H9 (cell line): ENCODE results near the gene RXRB. TPM values are rescaled to one million over a fixed set of nuclear protein-coding genes. Genes with fewer than 3 reads are reported as not detected.

ENCODE experiments used
- DNase-seq: peaks from one replicate; pipeline ENCODE4 v3.0.0-alpha.2; 2017
- H2AFZ ChIP-seq: one replicate; pipeline ENCODE4 v1.6.1; 2013; ENCODE audit warnings: mild to moderate bottlenecking, low read length, control low read depth, moderate library complexity
- H2AK5ac ChIP-seq: 2 replicates; pipeline ENCODE4 v1.6.1; 2013; ENCODE audit warnings: low read length, control low read depth, mixed read lengths; ENCODE audit not compliant: insufficient read length
- H2BK120ac ChIP-seq: one replicate; pipeline ENCODE4 v1.6.1; 2013; ENCODE audit warnings: low read depth, mild to moderate bottlenecking, low read length, control low read depth, inconsistent platforms; ENCODE audit not compliant: poor library complexity, severe bottlenecking
- H2BK12ac ChIP-seq: 2 replicates; pipeline ENCODE4 v1.6.1; 2013; ENCODE audit warnings: low read length, control low read depth, mixed read lengths, low read depth; ENCODE audit not compliant: insufficient read length
- H2BK15ac ChIP-seq: 2 replicates; pipeline ENCODE4 v1.6.1; 2013; ENCODE audit warnings: low read depth, low read length, control low read depth
- H2BK20ac ChIP-seq: one replicate; pipeline ENCODE4 v1.6.1; 2013; ENCODE audit warnings: low read depth, mild to moderate bottlenecking, low read length, control low read depth, inconsistent platforms; ENCODE audit not compliant: poor library complexity, severe bottlenecking
- H2BK5ac ChIP-seq: 2 replicates; pipeline ENCODE4 v1.6.1; 2013; ENCODE audit warnings: low read length, control low read depth, mixed read lengths; ENCODE audit not compliant: insufficient read length
- H3K14ac ChIP-seq: 2 replicates; pipeline ENCODE4 v1.6.1; 2013; ENCODE audit warnings: low read length, control low read depth; ENCODE audit not compliant: insufficient read depth
- H3K18ac ChIP-seq: 2 replicates; pipeline ENCODE4 v1.6.1; 2013; ENCODE audit warnings: low read depth, mild to moderate bottlenecking, mixed read lengths, low read length, control low read depth; ENCODE audit not compliant: insufficient read length
- H3K23ac ChIP-seq: 2 replicates; pipeline ENCODE4 v1.6.1; 2013; ENCODE audit warnings: low read length, control low read depth, mixed read lengths, low read depth; ENCODE audit not compliant: insufficient read length
- H3K23me2 ChIP-seq: 2 replicates; pipeline ENCODE4 v1.6.1; 2013; ENCODE audit warnings: low read depth, mild to moderate bottlenecking, mixed read lengths, low read length, control low read depth; ENCODE audit not compliant: insufficient read length, poor library complexity, severe bottlenecking
- H3K27ac ChIP-seq: 2 replicates; pipeline ENCODE4 v1.5.1; 2013; ENCODE audit warnings: low read length, control low read depth, mixed read lengths, low read depth; ENCODE audit not compliant: insufficient read length
- H3K27me3 ChIP-seq: 2 replicates; pipeline ENCODE4 v1.6.1; 2013; ENCODE audit warnings: low read length, control low read depth, inconsistent platforms; ENCODE audit not compliant: insufficient read depth
- H3K4ac ChIP-seq: 2 replicates; pipeline ENCODE4 v1.6.1; 2013; ENCODE audit warnings: low read depth, mild to moderate bottlenecking, control low read depth, inconsistent platforms, low read length, moderate library complexity
- H3K4me1 ChIP-seq: 2 replicates; pipeline ENCODE4 v1.6.1; 2013; ENCODE audit warnings: low read length, control low read depth, inconsistent platforms; ENCODE audit not compliant: insufficient read depth
- H3K4me2 ChIP-seq: 2 replicates; pipeline ENCODE4 v1.6.1; 2013; ENCODE audit warnings: low read length, control low read depth, mixed read lengths; ENCODE audit not compliant: insufficient read length, insufficient read depth
- H3K56ac ChIP-seq: 2 replicates; pipeline ENCODE4 v1.6.1; 2013; ENCODE audit warnings: low read depth, mild to moderate bottlenecking, mixed read lengths, low read length, control low read depth; ENCODE audit not compliant: insufficient read length
- H3K79me1 ChIP-seq: 2 replicates; pipeline ENCODE4 v1.6.1; 2013; ENCODE audit warnings: low read depth, mild to moderate bottlenecking, moderate library complexity, low read length, control low read depth, inconsistent platforms; ENCODE audit not compliant: insufficient read depth, poor library complexity, severe bottlenecking
- H3K79me2 ChIP-seq: 2 replicates; pipeline ENCODE4 v1.6.1; 2013; ENCODE audit warnings: low read length, control low read depth, inconsistent platforms; ENCODE audit not compliant: insufficient read depth
- H3K9ac ChIP-seq: 2 replicates; pipeline ENCODE4 v1.6.1; 2013; ENCODE audit warnings: low read length, control low read depth, mixed read lengths; ENCODE audit not compliant: insufficient read length; ENCODE audit errors: extremely low read depth
- H3K9me3 ChIP-seq: one replicate; pipeline ENCODE4 v1.6.1; 2013; ENCODE audit warnings: low read depth, low read length, inconsistent platforms; ENCODE audit not compliant: control insufficient read depth
- H3T11ph ChIP-seq: one replicate; pipeline ENCODE4 v1.6.1; 2013; ENCODE audit warnings: mild to moderate bottlenecking, low read length, control low read depth, inconsistent platforms
- H4K20me1 ChIP-seq: one replicate; pipeline ENCODE4 v1.6.1; 2013; ENCODE audit not compliant: control insufficient read depth, insufficient read length, insufficient read depth
- H4K5ac ChIP-seq: 2 replicates; pipeline ENCODE4 v1.6.1; 2013; ENCODE audit warnings: low read depth, mild to moderate bottlenecking, mixed read lengths, low read length, control low read depth; ENCODE audit not compliant: insufficient read length
- H4K8ac ChIP-seq: replicated peaks from 2 replicates; pipeline ENCODE4 v1.6.1; 2013; ENCODE audit warnings: low read length, control low read depth, mixed read lengths, low read depth; ENCODE audit not compliant: insufficient read length
- H4K91ac ChIP-seq: 2 replicates; pipeline ENCODE4 v1.6.1; 2013; ENCODE audit warnings: low read depth, mild to moderate bottlenecking, moderate library complexity, mixed read lengths, low read length, control low read depth; ENCODE audit not compliant: insufficient read length
- H3K27ac Mint-ChIP-seq, 3 experiments: 2 replicates in 2 of 3; 3 replicates in 1 of 3; pipeline ENCODE4 v1.8.0; 2020 to 2021; ENCODE audit warnings: mixed read lengths in 3 of 3, mild to moderate bottlenecking in 1 of 3, moderate library complexity in 1 of 3
- H3K27me3 Mint-ChIP-seq: 2 replicates; pipeline ENCODE4 v1.8.0; 2021; ENCODE audit warnings: low read depth, mild to moderate bottlenecking, moderate library complexity, mixed read lengths
- H3K36me3 Mint-ChIP-seq, 3 experiments: 2 replicates in 2 of 3; 3 replicates in 1 of 3; pipeline ENCODE4 v1.8.0; 2020 to 2021; ENCODE audit warnings: low read depth in 3 of 3, mixed read lengths in 3 of 3; ENCODE audit not compliant: insufficient read depth in 1 of 3
- H3K4me1 Mint-ChIP-seq, 2 experiments: 2 replicates each; pipeline ENCODE4 v1.8.0; 2020; ENCODE audit warnings: mixed read lengths in 2 of 2
- H3K4me3 Mint-ChIP-seq, 2 experiments: 2 replicates in 1 of 2; 3 replicates in 1 of 2; pipeline ENCODE4 v1.8.0; 2020 to 2021; ENCODE audit warnings: mild to moderate bottlenecking in 2 of 2, mixed read lengths in 2 of 2, moderate library complexity in 1 of 2
- H3K9me3 Mint-ChIP-seq, 2 experiments: 2 replicates in 1 of 2; 3 replicates in 1 of 2; pipeline ENCODE4 v1.8.0; 2020; ENCODE audit warnings: mild to moderate bottlenecking in 2 of 2, mixed read lengths in 2 of 2, moderate library complexity in 1 of 2
- WGBS: extraction: QIAGEN DNeasy Blood & Tissue Kit; methylation state at CpG from one replicate; pipeline ENCODE4 v1.1.7; 2013; ENCODE audit warnings: missing lambda C conversion rate, low lambda C conversion rate, mixed read lengths; ENCODE audit not compliant: insufficient read length; ENCODE audit errors: extremely low coverage; 5-methylcytosine and 5-hydroxymethylcytosine counted together
- total RNA-seq: library from RNA; stranded (reverse); gene quantifications from 2 replicates; pipeline ENCODE4 v1.2.1, GENCODE V29; 2021
- TF ChIP-seq, protein P1 (sequence below): fragments of 200-600 bp; sonication (generic); conservative IDR thresholded peaks from 3 replicates; pipeline ENCODE4 v1.8.0; 2021; ENCODE audit warnings: antibody characterized with exemption, mild to moderate bottlenecking

Gene RXRB
- total RNA-seq, 1 experiment from 2014 or later: 14.8 TPM

DNA sequence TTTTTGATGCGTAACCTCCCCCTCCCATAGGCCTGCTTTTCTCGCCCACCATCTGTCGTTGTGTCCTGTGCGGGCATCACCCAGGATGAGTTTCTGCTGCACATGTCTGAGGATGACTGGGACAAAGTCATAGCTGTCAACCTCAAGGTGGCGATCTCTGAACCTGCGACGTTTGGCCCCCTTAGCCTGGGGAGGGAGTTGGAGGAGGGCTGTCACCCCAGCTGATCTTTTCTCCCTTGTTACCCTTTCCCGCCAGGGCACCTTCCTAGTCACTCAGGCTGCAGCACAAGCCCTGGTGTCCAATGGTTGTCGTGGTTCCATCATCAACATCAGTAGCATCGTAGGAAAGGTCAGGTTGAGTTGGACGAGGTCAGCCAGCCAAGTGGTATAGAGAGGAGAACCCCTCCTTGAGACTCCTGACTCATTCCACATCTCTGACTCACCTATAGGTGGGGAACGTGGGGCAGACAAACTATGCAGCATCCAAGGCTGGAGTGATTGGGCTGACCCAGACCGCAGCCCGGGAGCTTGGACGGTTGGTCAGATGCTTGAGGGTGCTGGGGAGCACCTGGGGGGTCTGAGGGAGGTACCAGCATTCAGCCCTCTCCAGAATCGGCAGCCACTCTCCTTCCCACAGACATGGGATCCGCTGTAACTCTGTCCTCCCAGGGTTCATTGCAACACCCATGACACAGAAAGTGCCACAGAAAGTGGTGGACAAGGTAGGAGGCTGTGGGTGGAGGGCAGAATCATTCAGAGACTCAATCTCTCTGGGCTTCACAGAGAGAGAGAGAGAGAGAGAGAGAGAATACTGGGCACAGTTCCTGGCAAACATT lies 4.9 kb upstream of the RXRB start:
- Histone ChIP-seq H4K8ac (no peak overlapping the region), H2BK20ac (no peak overlapping the region), H3K14ac (no peak overlapping the region), H2BK15ac (no peak overlapping the region), H3K27me3 (peaks cover 23% of the 10 kb centered on the region; the same call in 1 of the 2 replicates), H3K4ac (no peak overlapping the region), H2BK120ac (no peak overlapping the region), H3K23ac (no peak overlapping the region), H3K4me2 (peak overlapping the region; percentile 77), H3K9me3 (no peaks in the 10 kb centered on the region), H4K91ac (no peak overlapping the region), H2AFZ (no peak overlapping the region), H3K56ac (no peak overlapping the region), H3K79me2 (peaks cover 4% of the 10 kb centered on the region; the same call in 1 of the 2 replicates), H3K27ac (no peak overlapping the region), H3K9ac (no peak overlapping the region), H4K5ac (no peak overlapping the region), H3K23me2 (peaks cover 22% of the 10 kb centered on the region), H2AK5ac (no peak overlapping the region), H3K4me1 (peaks cover 11% of the 10 kb centered on the region; the same call in 1 of the 2 replicates), H2BK5ac (no peak overlapping the region), H4K20me1 (peaks cover 3% of the 10 kb centered on the region), H3K79me1 (no peaks in the 10 kb centered on the region), H3T11ph (no peak overlapping the region), H2BK12ac (no peak overlapping the region), H3K18ac (no peak overlapping the region)
- Mint-ChIP-seq H3K27ac (peak overlapping the region in 2 of 3 experiments; percentile 85 to 95; a peak in 2 of 7 replicates), H3K4me1 (peaks cover 42 to 50% of the 10 kb centered on the region in 2 experiments), H3K27me3 (peaks cover 40% of the 10 kb centered on the region), H3K36me3 (peaks cover 34 to 47% (median 37%) of the 10 kb centered on the region in 3 experiments), H3K4me3 (peak overlapping the region; percentile 69 to 95), H3K9me3 (no peaks in the 10 kb centered on the region; a peak in 1 of 5 replicates)
- no CpG with 5 or more reads among the region's 17 CpGs for WGBS
- DNase-seq: no peak
- TF ChIP-seq, protein P1, sequence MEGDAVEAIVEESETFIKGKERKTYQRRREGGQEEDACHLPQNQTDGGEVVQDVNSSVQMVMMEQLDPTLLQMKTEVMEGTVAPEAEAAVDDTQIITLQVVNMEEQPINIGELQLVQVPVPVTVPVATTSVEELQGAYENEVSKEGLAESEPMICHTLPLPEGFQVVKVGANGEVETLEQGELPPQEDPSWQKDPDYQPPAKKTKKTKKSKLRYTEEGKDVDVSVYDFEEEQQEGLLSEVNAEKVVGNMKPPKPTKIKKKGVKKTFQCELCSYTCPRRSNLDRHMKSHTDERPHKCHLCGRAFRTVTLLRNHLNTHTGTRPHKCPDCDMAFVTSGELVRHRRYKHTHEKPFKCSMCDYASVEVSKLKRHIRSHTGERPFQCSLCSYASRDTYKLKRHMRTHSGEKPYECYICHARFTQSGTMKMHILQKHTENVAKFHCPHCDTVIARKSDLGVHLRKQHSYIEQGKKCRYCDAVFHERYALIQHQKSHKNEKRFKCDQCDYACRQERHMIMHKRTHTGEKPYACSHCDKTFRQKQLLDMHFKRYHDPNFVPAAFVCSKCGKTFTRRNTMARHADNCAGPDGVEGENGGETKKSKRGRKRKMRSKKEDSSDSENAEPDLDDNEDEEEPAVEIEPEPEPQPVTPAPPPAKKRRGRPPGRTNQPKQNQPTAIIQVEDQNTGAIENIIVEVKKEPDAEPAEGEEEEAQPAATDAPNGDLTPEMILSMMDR: no peak; the same call in 2 of the 3 replicates
